Sigmoid colon (tissue), 7 donors: Measurements from ENCODE around the gene EGFLAM. TPM values are rescaled to one million over a fixed set of nuclear protein-coding genes. Genes with fewer than 3 reads are reported as not detected.
A peak's percentile ranks its signal among the peaks of the same experiment; 100 is the strongest.

Source experiments
- DNase-seq: peaks from one replicate; pipeline ENCODE4 v3.0.0-alpha.2; 2019
- H3K27ac ChIP-seq, 4 donors: fragments of 200-600 bp; sonication (generic); one replicate each; pipeline ENCODE4 v1.5.1; 2016 to 2019; ENCODE audit warnings: mild to moderate bottlenecking in 1 of 4
- H3K27me3 ChIP-seq, 3 donors: fragments of 200-600 bp; sonication (generic); one replicate each; pipeline ENCODE4 v1.5.1; 2019; ENCODE audit warnings: mild to moderate bottlenecking in 1 of 3
- H3K36me3 ChIP-seq, 4 donors: fragments of 200-600 bp; sonication (generic); one replicate each; pipeline ENCODE4 v1.5.1; 2016 to 2019
- H3K4me1 ChIP-seq, 4 donors: fragments of 200-600 bp; sonication (generic); one replicate each; pipeline ENCODE4 v1.5.1; 2017 to 2019
- H3K4me3 ChIP-seq, 4 donors: fragments of 200-600 bp; sonication (generic); one replicate each; pipeline ENCODE4 v1.5.1; 2017 to 2019; ENCODE audit warnings: mild to moderate bottlenecking in 2 of 4, moderate library complexity in 1 of 4
- H3K9me3 ChIP-seq, 4 donors: fragments of 200-600 bp in 3 of 4; sonication (generic) in 3 of 4; one replicate each; pipeline versions ENCODE4 v1.5.1 to v1.6.1; 2013 to 2019
- EP300 ChIP-seq, 4 donors: sonication (generic); formaldehyde crosslinking; IDR thresholded peaks; one replicate each; pipeline ENCODE4 v1.6.1; 2017; ENCODE audit warnings: antibody characterized with exemption in 4 of 4
- POLR2A ChIP-seq, 2 donors: fragments of 450-650 bp; IDR thresholded peaks; one replicate each; pipeline ENCODE4 v1.6.1; 2016; ENCODE audit warnings: antibody characterized with exemption in 2 of 2, mild to moderate bottlenecking in 2 of 2, moderate library complexity in 2 of 2
- POLR2AphosphoS5 ChIP-seq, 4 donors: sonication (generic); formaldehyde crosslinking; IDR thresholded peaks; one replicate each; pipeline ENCODE4 v1.6.1; 2017; ENCODE audit warnings: antibody characterized with exemption in 4 of 4
- WGBS, 2 donors: extraction: QIAGEN DNeasy Blood & Tissue Kit; methylation state at CpG; one replicate each; pipeline ENCODE4 v1.1.7; 2013; 5-methylcytosine and 5-hydroxymethylcytosine counted together
- intact Hi-C: fragments of 100-400 bp; cut with DNase I; formaldehyde crosslinking; loops from one replicate; pipeline ENCODE4 v1.15.1; 2023
- polyA plus RNA-seq, 3 donors: library from polyadenylated mRNA; stranded (reverse); fragments of 200-250 nt; gene quantifications; one replicate each; pipeline ENCODE4 v1.2.3, GENCODE V29; 2013
- total RNA-seq, 4 donors: library from RNA; depleted of rRNA; stranded (reverse); fragments of >200 nt; gene quantifications; one replicate each; pipeline ENCODE4 v1.1.0, GENCODE V29; 2016
- TF ChIP-seq, protein P1 (sequence below), 4 experiments: fragments of 450-650 bp in 3 of 4; fragments of 200-600 bp in 1 of 4; IDR thresholded peaks; one replicate each; pipeline ENCODE4 v1.5.1; 2016 to 2019; ENCODE audit warnings: antibody characterized with exemption in 4 of 4, mild to moderate bottlenecking in 3 of 4, moderate library complexity in 2 of 4
- donor health status: healthy with polysubstance abuse.
- donor health status: Bipolar disorder and iron deficiency.
- donor health status: healthy.

Gene EGFLAM
- total and polyA plus RNA-seq, 7 donors, result 0.46 to 5.7 (median 2.5) TPM

DNA sequence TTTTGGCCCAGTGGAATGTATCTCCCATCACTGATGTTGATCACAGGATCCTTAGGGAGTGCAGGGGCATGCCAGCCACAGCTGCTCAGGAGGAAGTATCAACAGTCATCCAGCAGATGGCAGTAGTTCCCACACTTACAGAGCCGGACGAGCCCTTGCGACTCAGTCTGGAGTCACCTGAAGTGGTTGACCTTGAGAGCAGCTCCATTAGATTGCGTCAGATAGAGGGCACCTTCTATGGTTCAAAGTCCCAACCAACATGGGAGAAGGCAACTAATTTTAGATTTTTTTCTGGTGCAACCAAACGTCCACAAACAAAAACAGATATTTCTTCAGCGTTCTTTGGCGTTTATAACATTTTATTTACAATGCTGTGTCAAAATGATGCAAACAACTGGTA is 124.5 kb downstream of the EGFLAM start:
- intact Hi-C loops, result loop anchor here (5.0 kb wide), 1 partner anchor 424 kb away; no protein-coding TSS in a partner anchor
- no peak for TF ChIP-seq EP300 (IDR thresholded peaks at IDR 0.05)
- TF ChIP-seq, protein P1, sequence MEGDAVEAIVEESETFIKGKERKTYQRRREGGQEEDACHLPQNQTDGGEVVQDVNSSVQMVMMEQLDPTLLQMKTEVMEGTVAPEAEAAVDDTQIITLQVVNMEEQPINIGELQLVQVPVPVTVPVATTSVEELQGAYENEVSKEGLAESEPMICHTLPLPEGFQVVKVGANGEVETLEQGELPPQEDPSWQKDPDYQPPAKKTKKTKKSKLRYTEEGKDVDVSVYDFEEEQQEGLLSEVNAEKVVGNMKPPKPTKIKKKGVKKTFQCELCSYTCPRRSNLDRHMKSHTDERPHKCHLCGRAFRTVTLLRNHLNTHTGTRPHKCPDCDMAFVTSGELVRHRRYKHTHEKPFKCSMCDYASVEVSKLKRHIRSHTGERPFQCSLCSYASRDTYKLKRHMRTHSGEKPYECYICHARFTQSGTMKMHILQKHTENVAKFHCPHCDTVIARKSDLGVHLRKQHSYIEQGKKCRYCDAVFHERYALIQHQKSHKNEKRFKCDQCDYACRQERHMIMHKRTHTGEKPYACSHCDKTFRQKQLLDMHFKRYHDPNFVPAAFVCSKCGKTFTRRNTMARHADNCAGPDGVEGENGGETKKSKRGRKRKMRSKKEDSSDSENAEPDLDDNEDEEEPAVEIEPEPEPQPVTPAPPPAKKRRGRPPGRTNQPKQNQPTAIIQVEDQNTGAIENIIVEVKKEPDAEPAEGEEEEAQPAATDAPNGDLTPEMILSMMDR (IDR thresholded peaks at IDR 0.05), result peak; percentile 24 to 79 (median 62)
- Histone ChIP-seq H3K4me1 (no peaks in the 10 kb centered on the region), H3K36me3 (no peaks in the 10 kb centered on the region), H3K27me3 (no peaks in the 10 kb centered on the region), H3K4me3 (no peak overlapping the region), H3K9me3 (no peaks in the 10 kb centered on the region), H3K27ac (no peak overlapping the region)
- DNase-seq, result peak; percentile 71
- WGBS, 2 donors, result 28 to 38% methylated on average over 7 of the region's 7 CpGs

GRCh38 chr5:38383701-38384100 is 125.3 kb downstream of the EGFLAM start:
- H3K27me3 ChIP-seq, result no peaks in the 10 kb centered on the region
- intact Hi-C loops, result loop anchor here (5.0 kb wide), 1 partner anchor 424 kb away; no protein-coding TSS in a partner anchor
- H3K4me1 ChIP-seq, result no peaks in the 10 kb centered on the region
- no peak overlapping the region for H3K4me3 ChIP-seq
- no peak overlapping the region for H3K27ac ChIP-seq
- DNase-seq, result no peak
- no peaks in the 10 kb centered on the region for H3K36me3 ChIP-seq
- 47 to 50% methylated on average over 3 of the region's 3 CpGs for WGBS, 2 donors
- TF ChIP-seq, protein P1 (IDR thresholded peaks at IDR 0.05), result no peak
- TF ChIP-seq POLR2AphosphoS5 (IDR thresholded peaks at IDR 0.05), result no peak
- TF ChIP-seq POLR2A (IDR thresholded peaks at IDR 0.05), result no peak
- TF ChIP-seq EP300 (IDR thresholded peaks at IDR 0.05), result no peak
- H3K9me3 ChIP-seq, result no peaks in the 10 kb centered on the region

DNA sequence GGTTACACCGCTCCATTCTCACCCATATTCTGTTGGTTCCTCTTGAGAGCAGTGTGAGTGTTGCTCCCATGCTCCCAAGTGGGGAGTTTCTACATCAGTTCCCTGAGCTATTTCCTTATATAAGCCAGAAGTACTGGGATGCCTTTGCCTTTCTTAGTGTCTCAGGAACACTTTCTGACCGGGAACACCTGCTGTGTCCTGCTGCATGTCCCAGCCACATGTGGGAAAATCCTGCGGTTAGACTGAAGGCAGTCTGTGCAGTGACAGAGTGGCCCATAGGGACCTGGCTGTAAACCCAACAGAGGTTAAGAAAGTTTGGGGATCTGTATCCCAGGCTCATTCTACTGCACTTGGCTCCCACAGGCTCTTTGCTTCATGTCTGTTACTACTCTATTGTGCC is 126.0 kb downstream of the EGFLAM start:
- intact Hi-C loops, result loop anchor here (5.0 kb wide), 1 partner anchor 423 kb away; no protein-coding TSS in a partner anchor
- no peak for TF ChIP-seq POLR2AphosphoS5 (IDR thresholded peaks at IDR 0.05)
- TF ChIP-seq EP300 (IDR thresholded peaks at IDR 0.05), result no peak
- TF ChIP-seq, protein P1 (IDR thresholded peaks at IDR 0.05), result no peak
- TF ChIP-seq POLR2A (IDR thresholded peaks at IDR 0.05), result no peak
- 79 to 86% methylated on average over 3 of the region's 3 CpGs for WGBS, 2 donors

GRCh38 chr5:38387161-38387560 is 128.8 kb downstream of the EGFLAM start:
- DNase-seq, result no peak
- no peaks in the 10 kb centered on the region for H3K36me3 ChIP-seq
- H3K27me3 ChIP-seq, result no peaks in the 10 kb centered on the region
- H3K9me3 ChIP-seq, result no peaks in the 10 kb centered on the region
- no peak overlapping the region for H3K27ac ChIP-seq
- intact Hi-C loops, result no loop called here
- TF ChIP-seq, protein P1 (IDR thresholded peaks at IDR 0.05), result no peak
- TF ChIP-seq POLR2AphosphoS5 (IDR thresholded peaks at IDR 0.05), result no peak
- no peak for TF ChIP-seq EP300 (IDR thresholded peaks at IDR 0.05)
- no peak for TF ChIP-seq POLR2A (IDR thresholded peaks at IDR 0.05)
- H3K4me1 ChIP-seq, result no peaks in the 10 kb centered on the region
- H3K4me3 ChIP-seq, result no peak overlapping the region
- 47 to 66% methylated on average over 2 of the region's 2 CpGs for WGBS, 2 donors

More for the DNA sequence above, 126.0 kb downstream of the EGFLAM start:
- no peak overlapping the region for H3K27ac ChIP-seq
- no peaks in the 10 kb centered on the region for H3K9me3 ChIP-seq
- no peak for DNase-seq
- no peaks in the 10 kb centered on the region for H3K27me3 ChIP-seq
- no peak overlapping the region for H3K4me3 ChIP-seq
- no peaks in the 10 kb centered on the region for H3K4me1 ChIP-seq
- no peaks in the 10 kb centered on the region for H3K36me3 ChIP-seq

DNA sequence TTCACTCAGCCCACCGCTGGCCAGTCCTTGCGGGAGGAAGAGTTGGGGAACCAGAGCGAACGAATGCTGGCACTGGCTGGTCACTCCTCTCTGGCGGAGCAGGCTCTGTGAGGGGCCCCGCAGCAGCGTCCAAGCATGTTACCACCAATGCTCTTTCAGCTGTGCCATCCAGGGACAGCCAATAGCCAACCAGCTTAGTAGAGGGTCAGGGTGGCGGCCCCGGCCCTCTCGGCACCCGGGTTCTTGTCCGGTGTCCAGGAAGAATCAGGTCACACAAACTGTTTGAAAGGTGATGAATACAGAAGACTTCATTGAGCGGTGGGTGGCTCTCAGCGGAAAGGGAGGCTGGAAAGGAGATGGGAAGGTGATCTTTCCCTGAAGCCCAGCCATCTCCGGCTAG is 135.3 kb downstream of the EGFLAM start:
- no peak for TF ChIP-seq POLR2A (IDR thresholded peaks at IDR 0.05)
- TF ChIP-seq, protein P1 (IDR thresholded peaks at IDR 0.05), result no peak
- no peak for TF ChIP-seq EP300 (IDR thresholded peaks at IDR 0.05)
- no peak for TF ChIP-seq POLR2AphosphoS5 (IDR thresholded peaks at IDR 0.05)
- H3K4me3 ChIP-seq, result no peak overlapping the region
- WGBS, 2 donors, result 92 to 95% methylated on average over 15 of the region's 15 CpGs
- H3K36me3 ChIP-seq, result no peaks in the 10 kb centered on the region
- H3K9me3 ChIP-seq, result no peaks in the 10 kb centered on the region
- no peaks in the 10 kb centered on the region for H3K4me1 ChIP-seq
- no peak for DNase-seq
- no peaks in the 10 kb centered on the region for H3K27me3 ChIP-seq
- no peak overlapping the region for H3K27ac ChIP-seq
- intact Hi-C loops, result no loop called here
